NCI-H226 (cell line): Measurements from ENCODE around the gene TP53I13.

Experiments
- DNase-seq: peaks from one replicate; pipeline ENCODE4 v3.0.0-alpha.2; 2015

TP53I13 gene

DNA sequence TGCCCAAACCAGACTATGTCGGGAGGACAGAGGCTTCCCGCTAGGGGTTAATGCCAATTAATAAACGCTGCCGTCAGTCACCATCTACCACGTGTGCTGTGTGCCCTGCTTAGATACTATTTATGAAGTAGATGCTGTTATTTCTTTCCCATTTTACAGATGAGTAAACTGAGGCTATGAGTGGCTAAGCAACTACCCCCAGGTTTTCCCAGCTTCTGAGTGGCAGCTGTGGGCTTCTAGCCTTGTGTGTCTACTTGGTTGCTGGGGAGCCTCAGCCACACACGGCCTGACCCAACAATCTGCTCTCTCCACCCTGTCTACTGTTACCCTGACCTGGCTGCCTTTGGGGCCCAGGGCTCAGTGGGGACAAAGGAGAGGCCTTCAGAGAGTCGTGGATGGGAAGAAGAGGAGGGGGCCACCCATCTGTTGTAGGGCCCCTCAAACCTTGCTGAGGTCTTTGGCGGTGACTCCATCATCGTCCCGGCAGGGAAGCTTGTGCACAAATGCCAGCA is 13.8 kb downstream of the TP53I13 start:
- DNase-seq: no peak

DNA sequence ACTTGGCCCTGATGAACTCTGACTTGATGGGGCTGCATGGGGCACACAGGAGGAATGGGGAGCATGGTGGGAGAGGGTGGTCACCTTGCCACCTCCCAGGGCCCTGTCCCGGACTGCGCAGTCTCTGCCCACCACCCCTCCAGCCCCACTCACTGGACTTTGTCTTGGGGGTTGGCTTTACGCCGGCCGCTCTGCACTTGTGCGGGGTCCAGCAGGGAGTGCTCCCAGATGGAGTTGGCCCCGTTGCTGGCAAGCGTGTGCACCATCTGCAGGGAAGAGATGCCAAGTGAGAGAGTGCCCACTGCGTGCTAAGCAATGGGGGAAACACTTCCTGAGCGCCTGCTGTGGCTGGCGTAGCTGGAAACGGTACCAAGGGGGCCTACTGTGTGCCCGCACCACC is 14.3 kb downstream of the TP53I13 start:
- no peak for DNase-seq

DNA sequence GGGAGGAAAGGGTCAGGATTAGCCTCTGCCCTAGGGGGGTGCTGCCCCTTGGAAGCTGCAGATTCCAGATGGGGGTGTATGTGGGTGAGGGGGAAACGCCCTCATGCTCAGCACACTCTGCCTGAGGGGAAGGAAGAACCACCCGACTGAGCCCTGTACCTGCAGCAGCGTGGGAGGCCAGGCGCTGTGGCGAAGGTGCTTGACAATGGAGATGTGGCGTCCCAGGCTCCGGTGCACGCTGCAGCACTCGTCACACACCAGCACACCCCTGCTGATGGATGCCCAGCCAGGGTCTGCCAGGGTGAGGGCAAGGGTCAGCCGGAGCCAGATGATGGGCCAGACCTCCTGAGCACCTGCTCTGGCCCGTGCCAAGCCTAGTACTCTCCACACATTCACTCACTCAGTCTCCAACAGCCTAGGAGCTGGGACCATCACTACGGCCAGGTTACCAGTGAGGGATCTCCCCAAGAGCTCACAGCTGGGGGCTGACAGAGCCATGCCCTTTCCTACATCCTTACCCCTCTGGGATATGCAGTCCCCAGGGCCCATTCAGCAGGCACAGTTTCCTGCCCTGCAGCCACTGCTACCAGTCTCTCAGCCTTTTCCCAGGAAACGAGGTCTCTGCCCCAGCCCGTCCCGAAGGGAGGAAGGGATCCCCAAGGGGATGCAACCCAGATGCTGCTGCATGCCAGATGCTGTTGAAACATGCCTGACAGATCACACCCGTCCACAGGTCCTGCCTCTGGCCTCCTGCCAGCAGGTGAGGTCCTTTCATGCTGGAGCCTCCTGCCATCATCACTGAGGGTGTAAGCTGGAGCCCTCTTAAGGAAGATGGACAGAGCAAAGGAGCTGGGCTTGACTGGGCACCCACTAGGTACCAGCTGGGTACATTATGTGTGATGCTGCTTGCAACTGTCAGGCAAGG is 15.1 kb downstream of the TP53I13 start:
- no peak for DNase-seq

DNA sequence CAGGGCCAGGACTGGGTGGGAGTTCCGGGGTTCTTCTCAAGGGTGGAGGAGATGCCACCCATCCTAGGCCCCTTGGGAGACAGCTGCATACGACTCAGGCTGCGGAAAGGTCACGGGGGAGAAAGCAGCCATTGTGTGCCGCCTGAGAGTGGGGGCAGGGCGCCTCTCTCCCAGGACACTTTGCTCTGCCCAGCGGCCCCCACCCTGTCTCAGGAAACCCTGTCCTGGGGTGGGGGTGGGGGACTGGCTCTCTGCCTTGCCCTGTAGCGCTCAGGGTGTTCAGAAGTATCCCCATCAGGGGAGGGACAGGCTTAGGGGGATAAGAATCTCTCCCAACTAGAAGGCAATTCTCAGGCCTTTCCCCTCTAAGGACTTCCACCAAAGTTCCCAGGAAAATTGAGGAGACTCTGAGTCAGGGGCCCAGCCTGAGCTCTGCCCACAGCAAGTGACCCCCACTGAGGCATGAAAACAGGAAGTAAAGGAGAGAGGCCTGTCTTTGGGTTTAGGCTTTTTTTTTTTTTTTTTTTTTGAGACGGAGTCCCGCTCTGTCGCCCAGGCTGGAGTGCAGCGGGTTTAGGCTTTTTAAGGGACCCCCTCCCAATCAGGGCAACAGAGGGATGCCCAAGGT is 16.1 kb downstream of the TP53I13 start:
- DNase-seq: no peak

DNA sequence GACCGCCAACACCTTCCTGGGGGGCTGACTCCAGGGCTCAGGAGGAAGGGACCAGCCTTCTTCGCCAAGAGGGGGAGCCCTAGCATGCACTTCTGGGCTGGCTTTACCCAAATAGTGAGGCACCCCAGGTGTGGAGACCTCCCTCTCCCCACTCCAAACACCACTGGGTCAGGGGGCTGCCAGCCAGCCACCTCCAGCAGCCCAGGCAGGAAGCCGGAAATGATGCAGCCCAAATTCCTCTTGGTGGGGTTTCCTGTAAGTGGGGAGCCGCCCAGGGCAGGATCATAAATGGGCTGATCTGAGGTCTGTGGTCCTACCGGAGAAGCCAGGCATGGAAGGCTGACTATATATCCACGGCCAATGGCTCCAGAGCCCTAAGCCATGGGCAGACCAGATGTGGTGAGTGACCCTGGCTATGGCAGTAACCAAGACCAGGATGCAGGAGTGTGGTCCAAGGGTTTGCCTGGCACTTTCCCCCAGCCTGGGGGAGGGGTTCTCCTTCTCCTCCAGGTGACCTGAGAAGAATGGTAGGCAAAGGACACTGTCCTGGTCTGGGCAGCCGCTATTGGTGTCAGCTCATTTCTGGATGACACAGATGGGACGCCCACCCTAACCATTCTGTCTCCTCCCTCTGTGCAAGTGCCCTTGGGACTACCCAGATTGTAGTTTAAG is 16.7 kb downstream of the TP53I13 start:
- DNase-seq: no peak

DNA sequence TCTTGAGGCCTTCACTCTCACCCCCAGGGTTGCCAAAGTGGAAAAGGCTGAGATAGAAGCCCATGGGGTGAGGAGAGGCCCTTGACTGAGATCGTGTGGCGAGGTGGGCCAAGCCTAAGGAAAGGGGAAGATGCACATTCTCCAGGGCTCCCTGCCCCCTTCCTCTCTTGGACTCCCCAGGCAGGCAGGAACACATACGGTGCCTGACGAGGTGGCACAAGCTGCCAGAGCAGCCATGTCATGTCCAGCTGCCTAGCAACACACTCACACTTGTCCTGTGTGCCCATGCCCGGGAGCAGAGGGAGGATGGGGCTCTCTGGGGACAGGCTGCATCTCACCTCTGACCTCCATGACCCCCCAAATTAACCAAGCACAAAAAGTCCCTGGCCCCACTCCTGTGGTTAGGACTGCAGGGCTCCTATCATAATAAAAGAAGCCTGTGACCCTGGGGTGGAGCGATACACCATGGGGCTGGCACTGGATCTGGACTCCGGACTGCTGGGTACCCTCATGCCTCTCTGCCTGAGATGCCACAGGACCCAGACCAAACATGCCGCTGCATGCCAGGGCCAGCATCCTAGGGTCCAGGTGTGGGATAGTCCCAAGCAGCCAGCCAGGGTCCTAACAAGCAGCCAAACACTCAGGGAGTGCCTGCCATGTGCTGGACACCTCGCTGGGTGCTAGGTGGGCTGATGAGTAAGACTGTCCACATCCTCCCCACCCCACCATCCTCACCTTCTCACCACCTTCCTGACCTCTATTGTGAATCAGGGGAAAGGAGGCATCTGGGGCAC is 18.4 kb downstream of the TP53I13 start:
- DNase-seq: no peak

DNA sequence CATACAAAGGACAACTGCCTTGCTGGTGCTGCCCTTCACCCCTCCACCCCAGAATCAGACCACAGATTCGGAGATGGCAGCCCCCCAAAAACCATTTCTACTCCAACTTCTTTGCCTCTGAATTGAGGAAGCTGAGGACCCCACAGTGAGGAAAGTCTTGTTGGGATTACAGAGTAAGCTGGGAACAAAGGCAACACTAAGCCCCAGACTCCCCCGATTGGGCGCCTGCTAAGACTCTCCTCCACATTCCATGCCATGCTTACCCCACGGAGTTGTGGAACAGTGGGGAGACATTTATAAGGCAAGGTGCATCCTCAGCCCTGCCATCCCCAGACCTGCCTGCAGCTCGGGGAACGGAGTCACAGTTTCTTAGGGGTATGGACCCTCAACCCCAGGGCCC is 19.1 kb downstream of the TP53I13 start:
- peak; percentile 1 for DNase-seq

DNA sequence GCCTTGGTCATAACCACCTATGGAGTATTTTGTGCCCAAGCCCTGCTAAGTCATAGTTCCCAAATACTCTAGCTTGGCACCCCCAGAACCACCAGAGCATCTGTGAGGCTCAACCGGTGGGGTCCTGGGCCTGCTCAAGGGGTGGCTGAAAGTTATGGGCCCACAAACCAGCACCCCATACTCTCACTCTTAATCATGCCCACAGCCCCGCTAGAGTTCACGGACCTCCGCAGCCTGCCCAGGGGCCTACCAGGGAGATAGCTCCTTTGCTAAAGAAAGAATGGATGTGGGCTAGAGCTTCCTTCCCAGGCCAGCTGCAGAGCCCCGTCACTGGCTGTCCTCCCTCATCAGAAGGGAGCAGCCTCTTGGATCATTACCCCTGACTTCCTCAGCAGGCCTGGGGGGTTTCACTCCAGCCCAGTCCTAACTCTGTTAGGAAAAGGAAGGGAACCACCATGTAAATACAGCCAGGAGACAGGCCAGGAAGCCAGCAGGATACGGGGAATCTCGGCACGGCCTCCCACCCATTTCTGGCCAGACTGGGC is 19.6 kb downstream of the TP53I13 start:
- DNase-seq: no peak

DNA sequence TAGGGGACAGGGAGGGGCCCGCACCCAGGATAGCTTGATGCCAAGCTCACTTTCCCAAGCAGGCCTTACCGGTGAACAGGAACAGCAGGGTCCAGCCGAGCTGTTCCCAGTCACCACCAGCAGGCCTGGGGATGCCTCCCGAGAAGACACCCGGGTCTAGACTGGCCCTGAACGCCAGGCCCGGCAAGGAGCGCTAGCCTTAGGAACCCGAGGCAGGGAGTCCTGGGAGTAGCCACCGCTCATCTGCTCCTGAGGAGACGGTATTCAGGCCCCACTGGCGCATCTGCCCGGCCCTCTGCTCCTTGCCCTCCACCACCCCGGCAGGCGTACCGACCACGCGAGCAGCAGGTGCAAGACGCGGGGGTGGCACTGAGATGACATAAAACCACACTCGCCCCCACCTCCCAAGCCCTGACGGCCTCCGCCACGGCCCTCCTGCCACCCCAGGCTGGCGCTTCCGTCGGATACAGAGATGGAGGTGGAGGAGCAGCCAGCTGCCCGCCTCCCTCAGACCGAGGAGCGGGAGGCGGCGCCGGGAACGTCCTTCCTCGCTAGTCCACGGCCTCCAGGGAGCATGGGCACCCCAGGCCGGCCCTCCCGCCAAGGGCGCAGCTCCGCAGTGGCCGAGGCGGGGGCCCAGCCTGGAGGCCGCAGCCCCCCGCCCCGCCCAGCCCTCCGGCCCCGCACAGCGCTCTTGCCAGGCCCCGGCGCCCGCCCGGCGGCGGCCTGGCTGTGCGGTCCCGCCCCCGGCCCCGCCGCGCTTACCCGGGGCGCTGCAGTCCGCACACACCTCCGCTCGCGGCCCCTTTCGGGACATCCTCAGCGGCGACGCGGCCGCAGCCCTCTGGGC is 20.3 kb downstream of the TP53I13 start:
- peak; percentile 17 for DNase-seq

DNA sequence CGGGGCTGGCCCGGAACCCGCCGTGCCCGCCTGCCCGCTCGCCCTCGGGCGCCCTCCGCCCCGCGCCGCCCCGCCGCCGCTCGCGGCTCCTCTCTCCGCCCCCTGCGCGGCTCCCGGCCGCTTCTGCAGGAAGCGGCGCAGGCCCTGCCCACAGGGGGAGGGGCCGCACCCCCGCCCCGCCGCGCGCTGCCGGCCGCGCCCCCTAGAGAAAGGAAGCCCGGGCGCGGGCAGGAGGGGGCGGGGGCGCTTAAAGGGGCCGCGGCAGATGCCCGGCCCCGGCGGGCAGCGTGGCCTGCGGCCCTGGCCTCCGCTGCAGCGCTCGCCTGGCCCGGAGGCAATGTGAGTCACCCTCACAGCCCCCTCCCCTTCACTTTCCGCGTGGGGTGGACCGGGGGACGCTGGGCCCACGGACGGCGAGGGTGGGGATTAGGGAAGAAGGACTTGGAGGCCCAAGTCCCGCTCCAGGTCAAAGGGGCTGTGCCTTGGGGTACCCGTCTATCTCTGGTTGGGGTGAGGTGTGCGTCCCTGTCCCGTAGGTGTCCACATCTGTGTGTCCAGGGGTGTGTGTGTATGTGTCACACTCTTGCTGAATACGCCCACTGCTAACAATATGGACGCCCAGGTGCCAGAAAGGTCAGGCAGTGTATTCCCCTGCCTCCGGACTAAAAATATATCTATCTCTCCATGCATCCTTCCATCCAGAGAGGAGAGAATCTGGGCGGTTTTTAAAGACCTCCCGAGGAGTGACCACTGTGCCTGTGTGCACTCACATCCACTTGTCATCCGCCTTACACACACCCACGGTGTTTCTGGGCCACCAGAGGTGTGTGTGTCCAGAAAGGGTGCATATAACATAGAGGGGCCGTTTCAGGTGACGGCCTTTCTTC is 21.3 kb downstream of the TP53I13 start, which contains the start of gene GIT1:
GIT1 (minus strand) TSS at position 125 of the 887 bp plus-strand sequence. CDS start 270 bp downstream, outside the sequence.
- peak; percentile 83 for DNase-seq

DNA sequence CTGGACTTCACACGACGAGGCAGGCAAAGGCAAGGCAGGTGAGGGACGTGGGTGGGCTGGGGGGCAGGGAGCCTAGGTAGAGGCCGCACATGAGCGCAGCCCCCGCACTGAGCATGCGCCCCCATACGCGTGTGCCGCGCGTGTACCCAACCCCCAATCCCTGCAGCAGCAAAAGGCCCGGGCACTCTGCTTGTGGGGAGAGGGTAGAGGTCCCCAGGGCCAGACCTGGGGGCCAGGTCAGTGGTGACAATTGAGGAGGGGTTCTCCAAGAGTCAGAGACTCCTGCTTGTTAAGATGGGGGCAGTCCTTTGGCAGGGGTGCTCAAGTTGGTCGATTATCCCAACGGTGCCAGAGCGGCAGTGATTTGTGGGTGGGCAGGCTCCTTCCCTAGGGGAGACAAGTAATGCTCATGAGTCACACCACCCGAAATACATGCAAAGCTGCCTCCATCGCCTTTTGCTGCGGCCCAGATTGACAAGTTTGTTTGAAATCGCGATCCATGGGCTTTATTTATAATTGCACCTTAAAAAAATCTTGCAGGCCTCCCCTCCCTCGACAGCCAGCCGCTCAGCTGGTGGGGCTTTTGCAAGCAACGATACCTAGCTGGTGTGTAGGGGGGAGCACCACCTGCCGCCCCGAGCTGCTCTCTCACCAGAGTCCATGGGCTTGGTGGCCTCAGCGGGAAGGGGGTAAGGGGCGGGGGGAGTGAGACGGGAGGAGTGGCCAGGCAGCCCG is 22.1 kb downstream of the TP53I13 start:
- peak; percentile 75 for DNase-seq

DNA sequence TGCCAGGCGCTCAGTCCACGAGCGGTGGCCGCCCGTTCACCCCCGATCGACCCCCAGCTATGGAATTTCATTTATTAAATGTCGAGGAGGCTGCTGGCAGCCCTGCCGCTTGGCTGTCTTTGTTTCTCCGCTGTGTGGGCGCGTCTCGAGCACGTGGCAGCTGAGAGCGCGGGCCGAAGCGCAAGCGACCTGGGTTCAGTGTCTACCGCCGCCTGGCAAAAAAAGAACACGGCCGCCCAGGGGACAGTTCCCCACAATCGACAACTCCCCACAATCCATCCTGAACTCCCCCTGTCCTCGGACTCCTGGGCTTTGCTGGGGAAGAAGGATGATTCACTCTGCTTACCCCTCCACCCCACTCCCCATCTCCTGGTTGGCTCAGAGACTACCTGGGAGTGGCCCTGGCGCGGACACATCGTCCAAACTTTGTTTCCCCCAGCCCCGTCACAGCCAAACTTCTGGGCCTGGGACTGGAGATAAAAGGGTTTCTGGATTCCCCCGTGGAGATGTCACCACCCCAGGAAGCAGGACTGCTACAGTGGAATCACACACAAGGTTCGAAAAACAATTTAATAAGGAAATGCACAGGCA is 22.7 kb downstream of the TP53I13 start:
- DNase-seq: peak; percentile 87

DNA sequence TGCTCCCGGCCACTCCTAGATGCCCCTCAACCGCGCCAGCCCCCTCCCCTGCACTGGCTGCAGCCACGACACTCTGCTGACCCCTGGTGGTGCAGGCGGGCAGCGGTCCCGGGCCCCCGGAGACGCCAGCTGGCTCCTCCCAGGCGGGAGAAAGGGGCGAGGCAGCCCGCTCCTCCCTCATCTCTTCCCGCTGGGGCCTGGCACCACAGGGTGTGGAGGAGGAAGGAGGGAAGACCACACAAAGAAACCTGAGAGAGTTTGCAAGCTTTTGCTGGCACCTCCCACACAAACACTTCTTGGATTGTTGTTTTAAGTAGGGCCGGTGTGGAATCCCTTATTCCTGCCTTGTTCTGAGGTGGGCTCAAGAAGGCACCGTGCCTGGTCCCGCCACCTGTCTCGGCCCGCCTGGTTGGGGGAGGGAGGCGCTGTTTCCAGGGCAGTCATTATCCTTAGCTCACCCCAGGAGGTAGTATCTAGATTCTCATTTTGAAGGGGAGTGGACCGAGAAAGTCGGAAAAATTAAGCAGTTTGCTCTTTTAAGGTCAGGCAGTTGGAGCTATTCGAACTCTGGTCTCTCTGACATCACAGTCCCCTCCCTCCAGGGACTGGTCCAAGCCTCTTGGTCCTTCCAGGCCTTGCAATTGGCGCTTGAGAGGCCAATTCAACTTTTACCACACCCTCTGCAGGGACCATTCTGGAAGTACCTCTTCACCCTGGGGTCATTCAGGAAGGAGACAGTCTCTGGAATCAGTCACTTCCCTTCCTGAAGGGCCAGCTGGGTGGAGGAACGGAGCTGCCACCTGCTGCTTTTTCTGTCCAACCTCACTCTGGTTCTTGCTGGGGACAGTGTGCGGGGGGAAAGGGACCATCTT is 23.5 kb downstream of the TP53I13 start:
- peak; percentile 94 for DNase-seq

DNA sequence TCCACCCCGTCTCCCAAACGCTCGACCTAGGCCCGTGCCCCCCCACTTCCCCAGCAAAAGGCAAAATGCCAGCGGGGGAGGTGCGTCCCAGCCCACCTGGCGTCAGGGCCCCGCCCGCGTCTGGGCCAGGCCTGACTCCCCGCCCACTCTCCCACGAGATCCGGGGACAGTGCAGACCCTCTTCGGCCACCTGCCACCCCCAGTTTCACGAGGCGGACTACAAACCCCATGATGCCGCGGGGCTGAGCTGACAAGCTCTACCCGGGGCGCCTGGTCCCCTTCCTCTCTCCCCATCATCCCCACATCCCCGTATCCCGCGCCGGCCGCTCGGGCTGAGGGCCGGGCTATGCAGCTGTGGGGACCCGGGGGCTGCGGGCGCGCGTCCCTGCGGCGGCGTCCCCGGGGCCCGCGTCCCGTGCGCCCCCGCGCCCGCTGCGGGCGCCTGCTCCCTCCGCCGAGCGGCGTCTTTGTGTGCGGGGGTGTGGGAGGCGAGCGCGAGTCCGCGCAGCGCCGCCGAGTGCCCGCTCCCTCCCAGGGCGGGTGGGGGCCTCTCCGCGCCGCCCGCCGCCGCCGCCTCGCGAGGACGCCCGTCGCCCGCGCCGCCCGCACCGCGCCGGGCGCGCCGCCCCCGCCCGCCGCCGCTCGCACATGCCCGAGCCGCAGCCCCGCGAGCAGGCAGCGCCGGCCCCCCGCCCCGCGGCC is 24.5 kb downstream of the TP53I13 start, which contains the start of gene ANKRD13B:
ANKRD13B (plus strand) TSS at position 283 of the 702 bp plus-strand sequence. CDS start 490 bp downstream, outside the sequence.
- DNase-seq: peak; percentile 28

DNA sequence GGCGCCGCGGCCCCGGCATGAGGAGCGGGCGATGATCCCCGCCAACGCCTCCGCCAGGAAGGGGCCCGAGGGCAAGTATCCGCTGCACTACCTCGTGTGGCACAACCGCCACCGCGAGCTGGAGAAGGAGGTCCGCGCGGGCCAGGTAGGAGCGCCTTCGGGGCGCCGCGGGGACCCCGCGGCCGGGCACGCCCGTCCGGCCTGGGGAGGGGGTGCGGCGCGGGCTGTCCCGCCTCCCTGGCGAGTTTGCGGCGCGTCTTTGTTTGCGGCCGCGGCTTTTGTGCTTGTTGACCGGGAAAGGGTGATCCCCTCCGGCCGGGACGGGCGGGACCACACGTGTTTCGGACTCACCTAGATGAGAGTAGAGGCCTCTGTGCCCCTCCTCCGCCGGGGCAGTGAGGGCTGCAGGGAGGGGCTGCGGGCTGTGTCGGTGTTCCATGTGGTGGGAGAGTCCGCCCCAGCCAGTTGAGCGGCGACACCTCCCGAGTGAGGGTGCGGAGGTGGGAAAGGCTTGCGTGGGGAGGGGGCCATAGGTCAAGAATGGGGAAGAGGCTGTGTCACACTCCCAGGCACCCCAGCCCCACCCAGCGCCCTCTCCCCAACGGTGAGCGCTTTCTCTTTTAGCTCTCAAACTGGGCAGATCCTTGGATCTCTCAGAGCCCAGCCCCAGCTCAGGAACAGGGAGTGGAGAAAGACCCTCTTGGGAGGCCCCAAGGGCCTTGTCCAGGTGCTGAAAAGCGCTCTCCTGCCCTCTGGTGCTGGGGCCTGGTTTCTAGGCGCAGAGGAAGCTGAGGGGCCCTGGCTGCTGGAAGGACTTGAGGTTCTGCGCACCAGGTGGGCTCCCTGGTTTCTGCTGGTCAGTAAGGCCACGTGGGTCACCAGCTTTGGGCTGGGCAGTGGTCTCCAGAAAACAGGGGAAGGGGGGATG is 25.4 kb downstream of the TP53I13 start:
- DNase-seq: no peak

DNA sequence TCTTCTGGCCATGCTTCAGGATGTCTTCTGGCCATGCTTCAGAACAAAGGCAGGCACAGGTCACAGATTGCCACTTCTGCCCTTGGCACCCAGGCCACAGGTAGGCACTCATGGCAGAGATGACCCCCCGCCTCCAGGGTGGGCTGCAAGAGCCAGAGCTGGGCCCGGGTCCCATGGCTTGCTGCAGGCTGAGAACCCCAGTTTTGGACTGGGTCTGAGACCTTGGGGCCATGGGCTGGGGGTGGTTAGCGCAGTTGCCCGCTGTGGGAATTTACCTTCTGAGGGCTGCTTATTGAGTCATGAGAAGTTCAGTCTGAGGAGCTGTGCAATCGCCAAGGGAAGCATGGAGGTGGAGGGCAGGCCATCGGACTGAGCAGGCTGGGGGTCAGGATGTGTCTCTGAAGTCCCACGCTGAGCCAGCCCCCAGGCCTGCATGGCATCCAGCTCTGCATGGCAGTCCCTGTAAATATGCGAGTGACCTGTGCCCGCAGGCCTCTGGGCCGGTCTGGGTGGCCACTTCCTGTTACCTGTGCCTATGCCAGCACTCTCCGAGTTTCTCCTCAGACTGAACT is 26.1 kb downstream of the TP53I13 start:
- DNase-seq: no peak
